ENCODE measurements around the gene ANAPC7. TPM values are rescaled to one million over a fixed set of nuclear protein-coding genes. Genes with fewer than 3 reads are reported as not detected.

ANAPC7 gene
- total and polyA plus RNA-seq, 2 of the 13 experiments (the other 11 are each of a cell fraction or from before 2014, with no cell fraction given): 40.0 to 69.1 TPM

GRCh38 chr12:110345176-110345661 lies 58.3 kb downstream of the ANAPC7 start (continued):
- TF ChIP-seq ZNF850 (CRISPR knock-in tag; conservative IDR thresholded peaks at IDR 0.05): no peak
- TF ChIP-seq YEATS2 (CRISPR knock-in tag; IDR thresholded peaks at IDR 0.05; ENCODE audit: borderline replicate concordance): no peak
- TF ChIP-seq HOMEZ (CRISPR knock-in tag; IDR thresholded peaks at IDR 0.05; ENCODE audit: low read depth): no peak
- no peak for TF ChIP-seq ZBTB46 (CRISPR knock-in tag; IDR thresholded peaks at IDR 0.05; ENCODE audit: borderline replicate concordance)
- peak; percentile 42; the same call in 1 of the 2 replicates for TF ChIP-seq MAFF (IDR thresholded peaks at IDR 0.05; ENCODE audit: low read depth, low read length)
- TF ChIP-seq SALL1 (CRISPR knock-in tag; IDR thresholded peaks at IDR 0.05): peak; percentile 64
- no peak for TF ChIP-seq ZNF468 (CRISPR knock-in tag; IDR thresholded peaks at IDR 0.05)
- no peak for TF ChIP-seq ZSCAN21 (CRISPR knock-in tag; IDR thresholded peaks at IDR 0.05; ENCODE audit: borderline replicate concordance)
- TF ChIP-seq NCOA2 (CRISPR knock-in tag; IDR thresholded peaks at IDR 0.05): peak; percentile 63
- no peak for TF ChIP-seq DZIP1 (CRISPR knock-in tag; IDR thresholded peaks at IDR 0.05)
- TF ChIP-seq TERF1 (CRISPR knock-in tag; IDR thresholded peaks at IDR 0.05): no peak
- 0 out of 2 replicates have a peak, but pooled peaks have one; percentile 40 for TF ChIP-seq ZHX2 (IDR thresholded peaks at IDR 0.05; ENCODE audit: low read depth)
- no peak for TF ChIP-seq ZHX2 (CRISPR knock-in tag; IDR thresholded peaks at IDR 0.05; ENCODE audit: borderline replicate concordance)
- TF ChIP-seq TCF7 (IDR thresholded peaks at IDR 0.05; ENCODE audit: low read depth): peak; percentile 44; the same call in 1 of the 2 replicates
- TF ChIP-seq HNF4A (CRISPR knock-in tag; IDR thresholded peaks at IDR 0.05): peak; percentile 78
- TF ChIP-seq TCF12 (IDR thresholded peaks at IDR 0.05): no peak
- TF ChIP-seq TCF12 (CRISPR knock-in tag; IDR thresholded peaks at IDR 0.05): no peak

Data from HepG2 (cell line).